ENCODE measurements around the gene FOXP1. TPM values are rescaled to one million over a fixed set of nuclear protein-coding genes. Genes with fewer than 3 reads are reported as not detected.

The FOXP1 gene
- total and polyA plus RNA-seq, 8 donors, result 95.1 to 143 (median 123) TPM

- TF ChIP-seq CTCF (IDR thresholded peaks at IDR 0.05), result no peak
Measured at GRCh38 chr3:70926835-70927234, 656.7 kb downstream of the FOXP1 start.

DNA sequence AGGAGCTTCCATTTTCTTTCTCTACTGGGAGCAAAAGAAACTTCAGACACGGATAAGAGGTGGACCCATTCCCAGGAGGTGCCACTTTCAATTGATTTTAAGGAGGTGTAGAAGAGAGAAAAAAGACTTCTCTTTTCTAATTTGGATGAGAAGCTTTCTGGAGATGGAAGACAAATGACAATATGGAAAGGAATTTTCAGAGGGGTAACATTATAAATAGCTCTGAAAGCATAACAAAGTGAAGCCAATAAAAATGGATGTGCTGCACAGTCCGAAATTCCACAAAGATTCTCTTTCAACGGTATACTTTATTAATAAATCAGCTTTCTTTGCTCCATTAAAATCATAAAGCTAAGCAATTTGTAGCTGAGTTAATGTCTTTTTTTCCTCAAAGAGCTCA, 663.9 kb downstream of the FOXP1 start:
- H3K4me3 ChIP-seq, result no peak overlapping the region
- TF ChIP-seq CTCF (IDR thresholded peaks at IDR 0.05), result no peak
- DNase-seq, result no peak
- no peak for ATAC-seq
- intact Hi-C loops (cut with DNase I), result no loop called here
- H3K9me3 ChIP-seq, result no peaks in the 10 kb centered on the region
- no peaks in the 10 kb centered on the region for H3K27me3 ChIP-seq
- H3K36me3 ChIP-seq, result no peaks in the 10 kb centered on the region
- H3K27ac ChIP-seq, result no peak overlapping the region
- no peaks in the 10 kb centered on the region for H3K4me1 ChIP-seq

More at GRCh38 chr3:70926835-70927234, 656.7 kb downstream of the FOXP1 start:
- no peak for DNase-seq
- intact Hi-C loops (cut with DNase I), result no loop called here
- no peak for ATAC-seq
- Histone ChIP-seq H3K27me3 (no peaks in the 10 kb centered on the region), H3K27ac (no peak overlapping the region), H3K9me3 (no peaks in the 10 kb centered on the region), H3K4me3 (no peak overlapping the region), H3K36me3 (no peaks in the 10 kb centered on the region), H3K4me1 (no peaks in the 10 kb centered on the region)

GRCh38 chr3:70919091-70919490, 664.4 kb downstream of the FOXP1 start:
- Histone ChIP-seq H3K4me1 (no peaks in the 10 kb centered on the region), H3K9me3 (no peaks in the 10 kb centered on the region), H3K4me3 (no peak overlapping the region), H3K27me3 (no peaks in the 10 kb centered on the region), H3K36me3 (no peaks in the 10 kb centered on the region), H3K27ac (no peak overlapping the region)
- TF ChIP-seq CTCF (IDR thresholded peaks at IDR 0.05), result no peak
- intact Hi-C loops (cut with DNase I), result no loop called here
- DNase-seq (no peak), ATAC-seq (no peak)

- TF ChIP-seq CTCF (IDR thresholded peaks at IDR 0.05), result no peak
- DNase-seq (peak in 1 of 4 donors; percentile 5), ATAC-seq (no peak)
- no peak overlapping the region for H3K4me3 ChIP-seq
- H3K36me3 ChIP-seq, result no peaks in the 10 kb centered on the region
- no peaks in the 10 kb centered on the region for H3K27me3 ChIP-seq
- no peaks in the 10 kb centered on the region for H3K9me3 ChIP-seq
- intact Hi-C loops (cut with DNase I), result no loop called here
- H3K4me1 ChIP-seq, result no peaks in the 10 kb centered on the region
- H3K27ac ChIP-seq, result no peak overlapping the region
Measured at GRCh38 chr3:70916375-70917055, 667.0 kb downstream of the FOXP1 start.

DNA sequence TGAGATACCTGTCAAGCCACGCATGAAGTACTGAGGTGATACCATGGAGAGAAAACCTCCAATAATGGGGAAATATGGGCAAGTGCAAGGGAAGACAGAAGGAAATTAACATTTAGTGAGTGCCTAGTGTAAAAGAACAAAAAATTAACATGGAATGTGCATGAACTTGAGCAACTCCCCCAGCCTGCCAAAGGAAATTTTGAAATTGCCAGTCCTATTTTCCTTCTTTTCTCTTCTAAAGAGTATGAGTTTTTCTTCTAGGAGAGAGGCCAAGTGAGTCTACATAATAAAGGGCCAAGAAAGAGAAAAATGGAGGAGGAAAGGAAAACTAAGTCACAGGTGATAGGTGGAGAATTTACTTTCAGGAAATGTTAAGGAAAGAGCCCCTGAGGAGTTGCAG, 668.7 kb downstream of the FOXP1 start:
- no peak overlapping the region for H3K27ac ChIP-seq
- no peak for DNase-seq
- intact Hi-C loops (cut with DNase I), result no loop called here
- TF ChIP-seq CTCF (IDR thresholded peaks at IDR 0.05), result no peak
- no peaks in the 10 kb centered on the region for H3K9me3 ChIP-seq
- ATAC-seq, result no peak
- H3K36me3 ChIP-seq, result no peaks in the 10 kb centered on the region
- H3K4me1 ChIP-seq, result no peaks in the 10 kb centered on the region
- H3K27me3 ChIP-seq, result no peaks in the 10 kb centered on the region
- no peak overlapping the region for H3K4me3 ChIP-seq
